Measurements from ENCODE around the gene FBLN1.

Gene FBLN1

DNA sequence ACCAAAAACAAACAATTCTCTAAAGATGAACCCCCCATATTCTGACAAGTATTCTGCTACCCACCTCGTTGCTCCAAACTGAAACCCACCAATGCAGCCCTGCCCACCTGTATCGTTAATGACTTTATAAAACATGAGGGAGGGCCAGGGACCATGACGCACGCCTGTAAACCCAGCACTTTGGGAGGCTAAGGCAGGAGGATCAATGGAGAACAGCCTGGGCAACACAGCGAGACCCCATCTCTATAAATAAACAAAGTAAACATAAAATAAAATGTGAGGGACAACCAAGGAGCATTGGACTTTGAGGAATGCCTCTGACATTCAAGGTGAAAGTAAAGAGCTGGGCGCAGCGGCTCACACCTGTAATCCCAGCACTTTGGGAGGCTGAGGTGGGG, 129.2 kb downstream of the FBLN1 start:
- DNase-seq (ENCODE audit: extremely low read depth in 1 of 2, low read depth in 1 of 2): no peak

DNA sequence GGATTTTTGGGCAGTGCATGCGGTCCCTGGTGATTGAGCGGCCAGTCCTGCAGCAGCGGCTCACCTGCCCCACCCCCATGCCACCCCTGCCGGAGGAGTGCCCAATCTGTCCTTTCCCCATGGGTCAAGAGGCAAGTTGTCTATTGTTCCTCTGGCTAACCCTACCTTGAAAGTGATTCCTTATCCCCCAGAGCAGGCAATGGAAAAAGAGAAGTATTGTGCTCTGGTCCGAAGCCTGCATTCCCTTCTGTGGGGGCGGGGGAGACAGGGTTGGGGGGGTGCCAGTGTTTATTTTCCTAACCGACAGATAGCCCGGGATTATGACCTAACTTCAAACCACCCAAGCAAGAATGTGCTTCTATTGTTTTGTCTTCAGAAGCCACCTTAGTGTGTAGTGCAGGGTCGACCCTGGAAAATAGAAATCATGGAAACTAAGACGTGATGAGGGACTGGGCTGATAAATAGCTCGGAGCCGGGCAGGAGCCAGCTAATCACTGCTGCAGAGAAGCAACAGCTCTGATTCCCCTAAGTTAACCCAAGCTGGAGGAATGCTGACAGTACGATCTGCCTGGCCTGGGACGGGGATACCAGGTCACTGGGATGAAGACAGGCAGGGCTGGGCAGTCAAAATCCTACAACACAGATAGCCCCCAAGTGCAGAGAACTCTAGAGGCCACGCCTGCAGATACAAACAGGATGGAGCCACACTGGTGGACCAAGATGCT, 130.3 kb downstream of the FBLN1 start:
- no peak for DNase-seq (ENCODE audit: extremely low read depth in 1 of 2, low read depth in 1 of 2)

DNA sequence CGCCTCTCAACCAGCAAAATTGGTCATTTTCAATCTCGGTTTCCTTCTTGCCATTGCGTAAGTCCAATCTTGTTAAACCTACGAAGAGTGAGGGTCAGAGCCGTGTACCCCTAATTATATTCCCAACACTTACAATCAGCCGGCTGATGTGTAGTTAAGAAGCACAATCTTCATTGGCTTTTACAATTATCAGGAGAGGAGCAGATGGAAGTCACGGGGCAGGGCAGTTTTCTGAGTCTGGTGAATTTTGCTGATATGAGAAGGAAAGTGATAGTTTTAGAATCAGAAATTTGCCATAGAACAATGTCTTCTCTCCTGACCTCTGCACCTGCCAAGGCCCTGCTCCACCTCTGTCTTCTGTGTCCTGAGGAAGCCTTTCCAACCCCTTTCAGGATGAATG, 134.0 kb downstream of the FBLN1 start:
- no peak for DNase-seq (ENCODE audit: extremely low read depth in 1 of 2, low read depth in 1 of 2)

DNA sequence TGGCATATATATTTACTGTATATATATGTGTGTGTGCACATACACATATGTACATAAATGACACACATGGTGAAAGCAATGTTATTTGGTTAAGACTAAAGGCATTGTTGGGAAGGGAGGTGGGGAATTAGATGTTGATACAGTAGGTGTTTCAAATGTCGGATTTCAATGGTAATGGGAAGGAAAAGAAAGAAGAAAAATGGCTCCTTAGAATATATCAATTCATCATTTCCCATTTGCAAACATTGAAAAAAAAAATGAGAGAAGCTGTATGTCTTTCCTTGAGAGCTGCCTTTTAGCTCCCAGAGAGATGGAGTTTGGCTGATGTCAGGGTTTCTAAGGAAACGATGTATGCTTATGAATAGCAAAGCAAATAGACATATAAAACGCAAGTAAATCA, 135.5 kb downstream of the FBLN1 start:
- no peak for DNase-seq (ENCODE audit: extremely low read depth in 1 of 2, low read depth in 1 of 2)

DNA sequence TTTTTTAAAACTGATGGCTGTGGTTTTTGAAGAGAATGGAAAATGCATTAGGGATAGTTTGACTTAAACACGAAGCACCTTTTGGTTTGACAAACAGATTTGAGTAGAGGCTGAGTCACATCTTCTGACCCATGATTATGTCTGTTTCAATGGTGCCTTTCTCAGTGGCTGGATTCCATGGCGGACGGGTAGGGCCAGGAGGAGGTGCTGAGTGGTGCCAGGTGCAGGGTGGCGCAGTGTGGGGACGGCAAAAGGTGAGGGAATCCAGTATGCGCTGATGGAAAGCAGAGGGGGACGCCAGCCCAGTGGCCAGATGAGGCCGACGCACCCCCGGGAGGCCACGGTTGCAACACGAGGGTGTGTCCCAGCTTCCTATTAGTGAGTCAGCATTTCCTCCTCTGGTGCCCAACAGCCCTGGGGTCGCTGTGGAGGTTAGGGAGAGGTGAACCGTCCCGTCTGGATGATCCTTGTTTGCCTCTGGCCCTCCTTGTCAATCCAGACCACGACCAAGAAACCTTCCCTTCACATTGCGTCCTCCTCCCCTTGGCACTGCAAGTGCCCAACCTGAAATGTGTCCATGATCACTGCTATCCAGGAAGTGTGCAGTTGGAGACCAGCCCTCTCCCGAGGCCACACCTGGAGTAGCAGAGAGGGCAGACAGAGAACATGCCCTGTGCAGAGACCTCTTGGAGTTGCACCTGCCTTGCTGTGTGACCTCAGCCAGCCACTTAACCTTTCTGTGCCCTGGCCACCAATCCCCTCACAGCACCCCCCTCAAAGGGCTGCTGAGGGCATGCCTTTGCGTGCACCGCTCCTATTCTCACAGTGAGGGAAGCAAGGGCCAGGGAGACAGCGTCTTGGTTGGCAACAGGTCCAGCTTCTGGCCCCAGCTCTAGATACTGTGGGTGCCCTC, 136.4 kb downstream of the FBLN1 start:
- no peak for DNase-seq (ENCODE audit: extremely low read depth in 1 of 2, low read depth in 1 of 2)

DNA sequence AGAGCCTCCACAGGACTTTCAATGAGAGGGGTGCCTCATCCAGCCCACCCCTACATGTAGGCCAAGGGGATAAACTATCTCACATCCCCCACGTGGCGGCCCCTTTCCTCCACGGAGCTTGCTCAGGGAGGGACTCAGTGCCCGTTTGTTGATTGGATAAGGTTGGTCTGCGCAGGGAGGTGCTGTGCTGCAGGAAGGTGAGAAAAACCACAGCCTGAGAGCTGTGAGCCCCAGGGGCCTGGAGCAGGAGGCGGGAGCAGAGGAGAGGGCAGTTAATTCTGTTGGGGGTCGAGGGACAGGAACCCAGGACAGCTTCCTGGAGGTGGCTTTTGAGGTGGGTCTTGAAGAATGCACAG, 137.0 kb downstream of the FBLN1 start:
- DNase-seq (ENCODE audit: extremely low read depth in 1 of 2, low read depth in 1 of 2): no peak

DNA sequence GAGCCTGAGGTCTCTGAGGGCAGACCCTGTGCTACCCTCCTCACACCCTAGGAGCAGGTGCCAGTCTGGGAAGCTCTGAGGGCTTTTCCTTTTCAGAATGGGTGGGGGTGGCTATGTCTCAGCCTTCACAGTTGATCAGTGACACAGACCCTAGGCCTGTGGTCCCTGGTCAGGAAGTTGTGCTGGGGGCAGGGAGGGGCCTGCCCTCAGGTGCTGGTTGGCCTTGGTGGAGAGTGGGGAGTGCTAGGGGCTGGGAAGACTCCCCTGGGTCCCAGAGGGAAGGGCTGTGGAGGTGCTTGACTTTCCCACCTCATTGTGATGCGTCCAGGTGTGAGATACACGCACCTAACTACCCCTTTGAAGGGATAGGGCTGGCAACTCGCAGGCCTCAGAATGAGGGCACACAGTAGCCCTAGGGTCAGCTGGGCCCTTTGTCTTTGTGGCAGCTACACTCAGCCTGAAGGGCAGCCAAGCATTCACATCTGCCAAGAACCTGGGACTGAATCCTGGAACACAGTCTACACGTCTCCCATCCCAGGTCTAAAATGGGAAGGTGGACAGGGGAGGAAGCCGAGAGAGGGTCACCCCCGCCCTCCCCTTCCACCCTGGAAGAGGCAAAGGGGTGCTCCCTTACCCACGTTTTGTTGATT, 137.7 kb downstream of the FBLN1 start:
- DNase-seq (ENCODE audit: extremely low read depth in 1 of 2, low read depth in 1 of 2): no peak

DNA sequence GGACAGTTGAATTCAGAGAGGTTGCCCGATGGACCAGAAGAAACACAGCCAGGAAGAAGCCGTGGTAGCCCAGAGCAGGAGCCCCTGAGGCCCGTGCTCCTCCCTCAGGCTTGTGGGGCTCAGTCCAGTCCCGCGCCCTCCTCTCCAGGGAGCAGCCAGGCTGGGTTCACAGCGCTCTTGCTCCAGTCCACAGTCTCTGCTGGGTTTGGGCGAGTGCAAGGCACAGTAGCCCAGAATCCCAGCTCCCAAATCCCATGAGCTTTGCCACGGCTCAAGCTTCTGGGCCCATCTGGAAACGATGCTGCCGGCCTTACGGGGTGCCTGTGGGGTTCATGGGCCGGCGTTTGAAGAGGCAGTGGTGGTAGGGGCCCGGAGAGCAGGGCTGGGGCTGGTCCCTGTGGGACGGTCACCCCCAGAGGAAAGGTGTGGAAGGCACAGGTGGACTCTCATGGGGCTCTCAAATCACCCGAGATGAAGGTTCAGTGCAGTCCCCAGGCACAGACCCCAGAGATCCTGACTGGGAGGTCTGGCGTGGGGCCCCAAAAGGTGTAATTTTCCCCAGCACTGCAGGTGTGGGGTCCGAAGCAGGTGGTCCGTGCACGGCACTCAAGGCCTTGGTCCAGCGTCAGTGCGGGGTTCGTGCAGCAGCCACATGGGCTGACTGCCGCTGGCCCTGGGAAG, 138.4 kb downstream of the FBLN1 start:
- DNase-seq (ENCODE audit: extremely low read depth in 1 of 2, low read depth in 1 of 2): no peak

DNA sequence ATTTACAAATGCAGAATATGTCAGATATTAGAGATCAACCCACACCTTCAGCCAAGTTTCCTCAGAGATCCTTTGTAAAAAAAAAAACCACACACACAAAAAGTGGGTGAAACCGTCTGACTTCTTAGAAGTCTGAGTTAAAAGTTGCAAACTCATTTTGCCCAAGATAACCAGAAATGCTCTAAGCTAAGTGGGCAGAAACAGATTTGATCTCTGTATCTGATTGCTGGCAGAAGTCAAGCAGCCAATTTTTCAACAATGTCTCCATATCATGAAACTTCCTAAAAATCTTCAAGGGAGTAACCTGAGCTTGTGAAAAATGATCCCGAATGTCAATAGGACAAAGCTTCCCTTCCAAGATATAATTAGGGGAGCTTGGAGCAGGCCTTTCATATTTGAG, 140.3 kb downstream of the FBLN1 start:
- no peak for DNase-seq (ENCODE audit: extremely low read depth in 1 of 2, low read depth in 1 of 2)

DNA sequence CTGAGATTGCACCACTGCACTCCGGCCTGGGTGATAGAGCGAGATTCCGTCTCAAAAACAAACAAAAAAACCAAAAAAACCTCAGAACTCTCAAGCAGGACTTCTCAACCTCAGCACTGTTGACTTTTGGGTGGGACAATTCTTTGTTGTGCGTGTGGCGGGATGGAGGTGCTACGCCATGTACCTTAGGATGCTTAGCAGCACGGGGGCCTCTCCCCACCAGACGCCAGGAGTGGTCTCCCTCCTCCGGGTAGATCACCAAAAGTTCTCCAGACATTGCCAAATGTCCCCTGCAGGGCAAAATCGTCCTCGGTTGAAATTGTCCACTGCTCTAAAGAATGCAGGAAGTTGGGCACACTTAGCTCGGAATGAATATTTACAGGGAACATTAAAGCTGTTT, 142.0 kb downstream of the FBLN1 start:
- DNase-seq (ENCODE audit: extremely low read depth in 1 of 2, low read depth in 1 of 2): no peak

DNA sequence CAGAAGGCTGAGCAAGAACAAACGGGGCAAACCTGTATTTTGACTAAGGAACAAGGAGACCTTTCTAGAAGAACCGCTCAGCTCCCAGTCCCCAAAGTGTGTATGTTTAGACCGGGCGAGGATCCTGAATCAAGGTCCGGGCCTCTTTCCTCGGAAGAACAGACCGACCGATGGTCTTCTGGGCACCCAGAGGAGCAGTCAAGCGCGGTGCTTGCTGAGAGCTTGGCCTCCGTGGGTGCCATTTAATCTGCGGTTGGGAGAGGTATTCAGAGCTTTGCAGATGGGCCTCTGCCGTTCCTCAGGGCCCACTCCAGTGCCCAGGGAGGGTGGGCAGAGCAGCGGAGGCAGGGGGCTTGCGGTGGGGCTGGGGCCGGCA, 142.5 kb downstream of the FBLN1 start:
- DNase-seq (ENCODE audit: extremely low read depth in 1 of 2, low read depth in 1 of 2): no peak

DNA sequence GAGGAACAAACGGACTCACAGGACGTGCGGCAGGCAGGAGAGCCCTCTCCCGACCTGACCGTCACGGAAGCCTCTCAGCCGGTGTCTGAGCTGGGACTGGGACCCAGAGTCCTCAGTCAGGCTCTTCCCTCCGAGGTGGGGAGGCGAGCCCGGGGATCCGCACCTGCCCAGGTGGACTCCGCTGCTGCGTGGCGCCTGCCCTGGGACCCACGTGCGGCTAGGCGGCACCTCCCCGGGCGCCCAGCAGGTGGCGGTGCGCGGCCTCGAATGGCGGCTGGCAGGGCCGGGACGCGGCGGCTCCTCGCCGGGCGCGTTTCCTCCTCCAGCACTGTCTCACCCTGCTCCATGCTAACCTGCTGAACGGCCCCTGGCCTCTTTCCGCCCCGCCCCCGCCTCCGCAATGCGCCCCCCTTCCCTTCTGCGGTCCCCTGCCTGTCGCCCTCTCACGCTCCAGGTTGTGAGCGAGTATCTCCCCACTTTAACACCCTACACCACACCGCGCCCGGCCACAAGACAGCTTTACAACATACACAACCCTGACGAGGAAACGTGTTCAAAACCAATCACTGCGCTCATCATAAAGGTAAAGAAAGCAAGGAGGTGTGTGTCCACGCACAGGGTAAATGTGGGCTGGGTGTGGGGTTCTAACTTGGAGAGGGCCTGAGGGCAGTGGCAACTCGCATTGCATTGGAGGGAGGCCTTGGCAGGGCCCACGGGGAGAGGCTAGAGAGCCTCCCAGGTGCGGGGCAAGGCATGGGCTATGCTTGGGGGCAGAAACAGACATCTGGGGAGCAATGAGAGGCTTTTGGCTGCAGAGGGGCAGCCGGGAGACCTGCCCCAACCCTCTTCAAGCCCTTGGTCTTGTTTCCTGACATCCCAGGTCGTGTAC, 143.1 kb downstream of the FBLN1 start:
- peak; percentile 40 to 70 for DNase-seq (ENCODE audit: extremely low read depth in 1 of 2, low read depth in 1 of 2)

DNA sequence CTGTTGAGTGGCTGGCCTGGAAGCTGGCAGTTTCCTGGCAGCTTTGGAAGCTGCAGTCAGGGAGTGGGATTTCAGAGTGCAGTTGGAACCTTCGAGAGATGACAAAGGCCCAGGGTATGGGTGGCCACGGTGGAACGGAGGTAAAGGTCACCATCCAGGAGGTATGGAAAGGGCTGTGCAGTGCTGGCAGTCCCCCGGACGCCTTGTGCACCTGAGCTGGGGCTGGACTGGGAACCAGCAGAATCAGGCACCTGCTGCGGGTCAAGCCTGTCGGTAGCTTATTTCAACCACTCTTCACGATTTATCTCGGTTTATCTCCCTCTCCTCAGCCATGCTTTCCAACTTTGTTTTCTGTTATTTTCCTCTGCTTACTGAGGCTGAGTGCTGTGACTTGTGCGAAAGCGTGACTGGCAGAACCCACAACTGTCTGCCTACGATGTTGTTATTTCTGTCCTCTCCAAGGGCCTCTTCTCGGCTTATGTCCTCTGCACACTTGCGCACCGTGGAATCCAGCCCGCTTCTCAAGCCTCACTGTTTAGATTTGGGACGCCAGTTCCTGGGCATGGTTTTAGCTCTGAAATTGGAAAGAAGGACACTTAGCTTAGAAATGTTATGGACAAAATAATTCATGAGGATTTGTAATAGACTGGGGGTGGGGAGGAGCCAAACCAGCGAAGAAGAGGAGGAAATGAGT, 145.0 kb downstream of the FBLN1 start:
- DNase-seq (ENCODE audit: extremely low read depth in 1 of 2, low read depth in 1 of 2): no peak

DNA sequence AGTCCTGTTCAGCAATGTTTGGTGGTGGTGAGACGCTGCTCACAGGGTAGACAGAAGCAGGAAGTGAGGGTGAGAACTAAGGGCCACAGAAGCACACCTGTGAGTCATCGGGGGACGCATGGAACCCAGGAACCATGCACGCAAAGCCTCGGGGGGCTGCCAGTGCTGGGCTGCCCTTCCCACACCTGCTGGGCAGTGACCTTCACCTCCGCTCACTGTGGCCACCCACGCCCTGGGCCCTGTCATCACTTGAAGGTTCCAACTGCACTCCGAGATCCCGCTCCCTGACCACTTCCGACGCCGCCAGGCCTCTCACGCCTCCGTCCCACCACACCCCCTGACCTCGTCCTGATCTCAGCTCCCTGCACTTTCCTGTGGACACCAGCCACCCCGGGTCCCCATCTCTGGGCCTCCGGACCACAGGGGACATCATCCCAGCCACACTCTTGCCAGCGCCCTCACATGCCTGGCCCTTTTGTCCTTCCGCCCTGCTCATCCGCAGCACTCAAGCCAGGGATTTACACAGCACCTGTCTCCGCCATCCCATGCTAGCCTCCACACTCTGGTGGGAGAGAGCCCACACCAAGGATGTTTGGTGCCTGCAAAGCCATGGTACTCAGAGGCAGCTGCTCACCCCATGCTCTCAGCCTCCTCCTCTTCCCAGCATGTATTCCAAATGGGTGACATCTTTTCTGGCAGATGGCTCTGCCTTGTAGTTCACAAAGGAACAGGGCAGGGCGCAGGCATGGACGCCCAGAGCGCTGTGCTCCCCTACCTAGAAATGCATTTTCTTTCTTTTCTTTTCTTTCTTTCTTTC, 145.8 kb downstream of the FBLN1 start:
- DNase-seq (ENCODE audit: extremely low read depth in 1 of 2, low read depth in 1 of 2): no peak

DNA sequence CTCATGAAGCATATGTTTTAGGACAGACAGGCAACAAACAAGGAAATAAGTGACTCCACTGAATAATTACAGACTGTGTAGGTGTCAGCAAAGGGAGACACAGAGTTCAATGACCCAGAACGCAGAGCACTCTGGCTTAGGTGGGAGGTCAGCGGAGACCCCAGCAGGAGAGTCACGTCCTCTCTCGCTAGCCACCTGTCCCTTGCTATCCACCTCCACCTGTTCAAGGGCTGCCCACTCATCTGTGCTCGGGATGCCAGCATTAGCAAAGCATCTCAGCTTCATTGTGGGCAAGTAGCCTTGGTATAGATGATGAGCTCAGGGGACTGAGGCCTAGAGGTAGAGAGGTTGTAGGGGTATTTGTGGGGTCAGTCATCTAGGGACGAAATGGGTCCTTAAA, 147.1 kb downstream of the FBLN1 start:
- DNase-seq (ENCODE audit: extremely low read depth in 1 of 2, low read depth in 1 of 2): no peak

DNA sequence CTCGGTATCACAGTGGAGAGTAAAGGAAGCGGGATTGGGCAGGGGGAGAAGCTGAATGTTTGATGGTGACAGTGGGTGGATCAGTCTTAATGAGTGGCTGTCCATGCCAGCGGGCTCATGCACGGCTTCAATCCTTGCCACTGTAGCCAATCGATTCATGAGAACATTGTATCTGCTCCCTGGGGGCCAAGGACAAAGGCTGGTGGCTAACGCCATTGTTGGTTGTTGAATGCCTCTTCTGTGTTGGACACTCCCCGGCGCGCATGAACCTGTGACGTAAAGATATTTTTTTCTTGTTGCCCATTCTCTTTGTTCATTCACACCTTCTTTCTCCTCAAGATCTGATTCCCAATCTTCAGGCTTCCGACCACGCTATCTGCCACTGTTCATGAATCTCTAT, 148.0 kb downstream of the FBLN1 start:
- no peak for DNase-seq (ENCODE audit: extremely low read depth in 1 of 2, low read depth in 1 of 2)
